22Rv1 (cell line): ENCODE data around the gene ITGA8.

ENCODE experiments used
- ZFX ChIP-seq: fragments of 450-650 bp; IDR thresholded peaks from 2 replicates; pipeline ENCODE4 v1.6.1; 2017; ENCODE audit warnings: antibody characterized with exemption, borderline replicate concordance
- TF ChIP-seq, protein P1 (sequence below): fragments of 450-650 bp; IDR thresholded peaks from 2 replicates; pipeline ENCODE4 v1.5.1; 2017; ENCODE audit warnings: mild to moderate bottlenecking

DNA sequence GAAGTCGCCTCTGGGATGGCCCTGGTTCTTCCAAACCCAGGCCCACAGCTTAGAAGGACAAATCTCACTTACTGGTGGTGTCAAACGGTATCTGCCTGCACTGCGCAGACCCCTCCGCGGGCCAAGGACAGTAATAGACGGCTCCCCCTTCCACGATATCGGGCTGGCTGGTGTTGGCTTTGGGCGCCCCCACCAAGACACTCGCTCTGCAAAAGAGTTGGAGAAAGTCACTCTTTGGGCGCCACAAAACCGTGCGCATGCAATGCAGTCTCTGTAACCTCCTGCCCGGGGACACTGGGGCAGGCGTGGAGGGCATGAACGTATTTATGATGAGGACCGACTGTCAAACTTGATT lies 1.1 kb downstream of the ITGA8 start:
- TF ChIP-seq, protein P1, sequence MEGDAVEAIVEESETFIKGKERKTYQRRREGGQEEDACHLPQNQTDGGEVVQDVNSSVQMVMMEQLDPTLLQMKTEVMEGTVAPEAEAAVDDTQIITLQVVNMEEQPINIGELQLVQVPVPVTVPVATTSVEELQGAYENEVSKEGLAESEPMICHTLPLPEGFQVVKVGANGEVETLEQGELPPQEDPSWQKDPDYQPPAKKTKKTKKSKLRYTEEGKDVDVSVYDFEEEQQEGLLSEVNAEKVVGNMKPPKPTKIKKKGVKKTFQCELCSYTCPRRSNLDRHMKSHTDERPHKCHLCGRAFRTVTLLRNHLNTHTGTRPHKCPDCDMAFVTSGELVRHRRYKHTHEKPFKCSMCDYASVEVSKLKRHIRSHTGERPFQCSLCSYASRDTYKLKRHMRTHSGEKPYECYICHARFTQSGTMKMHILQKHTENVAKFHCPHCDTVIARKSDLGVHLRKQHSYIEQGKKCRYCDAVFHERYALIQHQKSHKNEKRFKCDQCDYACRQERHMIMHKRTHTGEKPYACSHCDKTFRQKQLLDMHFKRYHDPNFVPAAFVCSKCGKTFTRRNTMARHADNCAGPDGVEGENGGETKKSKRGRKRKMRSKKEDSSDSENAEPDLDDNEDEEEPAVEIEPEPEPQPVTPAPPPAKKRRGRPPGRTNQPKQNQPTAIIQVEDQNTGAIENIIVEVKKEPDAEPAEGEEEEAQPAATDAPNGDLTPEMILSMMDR = no peak
- no peak for TF ChIP-seq ZFX
